HFF-Myc (cell line): ENCODE measurements around the gene HIPK2.

ENCODE experiments used
- DNase-seq: peaks from one replicate; pipeline ENCODE4 v3.0.0-alpha.2; 2011; ENCODE audit warnings: low read depth; ENCODE audit errors: extremely low read depth
- H3K4me3 ChIP-seq: replicated peaks from 2 replicates; pipeline ENCODE4 v1.5.1; 2011; ENCODE audit warnings: low read depth, mild to moderate bottlenecking, control low read depth, low read length
- CTCF ChIP-seq: IDR thresholded peaks from 2 replicates; pipeline ENCODE4 v1.5.1; 2012; ENCODE audit warnings: mild to moderate bottlenecking, low read depth, low read length, control low read depth; ENCODE audit errors: missing control alignments

HIPK2 gene

GRCh38 chr7:139647085-139647484 lies 130.7 kb downstream of the HIPK2 start:
- no peak for TF ChIP-seq CTCF
- DNase-seq = no peak
- H3K4me3 ChIP-seq = no peak overlapping the region

- no peak for TF ChIP-seq CTCF
- no peak for DNase-seq
- no peak overlapping the region for H3K4me3 ChIP-seq
Observed at GRCh38 chr7:139646566-139646965, 131.2 kb downstream of the HIPK2 start.

- TF ChIP-seq CTCF = peak; percentile 92
- DNase-seq = peak; percentile 30
- H3K4me3 ChIP-seq = no peak overlapping the region
Observed at GRCh38 chr7:139645572-139646523, 131.9 kb downstream of the HIPK2 start.

GRCh38 chr7:139643951-139644585 lies 133.7 kb downstream of the HIPK2 start:
- no peak for TF ChIP-seq CTCF
- no peak for DNase-seq
- no peak overlapping the region for H3K4me3 ChIP-seq

- TF ChIP-seq CTCF = no peak
- no peak overlapping the region for H3K4me3 ChIP-seq
- DNase-seq = no peak
Observed at GRCh38 chr7:139642283-139642682, 135.5 kb downstream of the HIPK2 start.

GRCh38 chr7:139641337-139641992 lies 136.3 kb downstream of the HIPK2 start:
- H3K4me3 ChIP-seq = no peak overlapping the region
- no peak for TF ChIP-seq CTCF
- no peak for DNase-seq
